ENCODE measurements around the gene RNF123. TPM values are rescaled to one million over a fixed set of nuclear protein-coding genes. Genes with fewer than 3 reads are reported as not detected.

RNF123 gene
- total RNA-seq, 1 donor, result 37.4 TPM

GRCh38 chr3:49700453-49701128 is 11.2 kb downstream of the RNF123 start:
- no peak for DNase-seq (ENCODE audit: low read depth in 2 of 3, low spot score in 2 of 3)

DNA sequence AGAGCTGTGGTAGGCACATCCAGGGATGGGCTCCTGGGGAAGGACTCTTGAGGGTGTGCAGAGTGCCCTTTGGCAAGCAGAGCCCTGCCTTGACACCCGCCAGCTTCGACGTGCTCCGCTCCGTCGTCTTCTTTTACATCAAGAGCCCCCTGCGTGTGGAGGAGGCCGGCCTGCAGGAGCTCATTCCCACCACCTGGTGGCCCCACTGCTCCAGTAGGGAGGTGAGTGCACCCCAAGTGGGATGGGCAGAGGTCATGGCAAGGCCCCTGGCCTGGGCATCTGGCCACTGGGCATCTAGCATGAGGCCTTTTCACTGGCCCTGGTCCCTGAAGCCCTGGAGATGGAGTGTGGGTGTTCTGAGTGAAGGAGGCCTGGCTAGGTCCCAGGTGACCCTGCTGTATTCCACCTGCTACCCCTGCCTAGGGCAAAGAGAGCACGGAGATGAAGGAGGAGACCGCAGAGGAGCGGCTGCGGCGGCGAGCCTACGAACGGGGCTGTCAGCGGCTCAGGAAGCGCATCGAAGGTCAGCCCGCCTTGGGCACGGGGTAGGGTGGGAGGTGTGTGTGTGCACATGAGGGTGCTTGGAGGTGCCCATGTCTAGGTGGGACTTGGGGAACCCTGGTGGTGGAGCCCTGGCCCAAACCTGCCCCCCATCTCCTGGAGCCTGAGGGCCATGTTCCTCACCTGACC is 12.2 kb downstream of the RNF123 start:
- DNase-seq (ENCODE audit: low read depth in 2 of 3, low spot score in 2 of 3), result peak in 1 of 3 donors; percentile 26

DNA sequence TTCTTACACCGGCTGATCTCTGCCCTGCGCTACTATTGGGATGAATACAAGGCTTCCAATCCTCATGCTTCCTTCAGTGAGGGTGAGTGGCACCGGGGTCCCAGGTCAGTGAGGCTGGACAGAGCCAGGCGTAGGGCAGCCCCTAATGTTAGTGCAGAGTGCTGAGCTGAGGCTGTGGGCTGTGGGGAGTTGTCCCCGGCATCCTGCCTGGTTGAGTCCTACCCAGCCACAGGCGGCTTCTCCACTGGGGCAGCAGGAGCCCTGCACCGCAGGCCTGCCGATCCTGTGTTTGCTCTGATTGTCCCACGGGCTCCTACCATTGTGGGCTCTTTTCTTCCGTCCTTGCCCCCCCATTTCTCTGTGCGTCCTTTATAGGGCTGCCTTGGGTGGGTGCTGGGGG is 13.3 kb downstream of the RNF123 start:
- DNase-seq (ENCODE audit: low read depth in 2 of 3, low spot score in 2 of 3), result no peak

DNA sequence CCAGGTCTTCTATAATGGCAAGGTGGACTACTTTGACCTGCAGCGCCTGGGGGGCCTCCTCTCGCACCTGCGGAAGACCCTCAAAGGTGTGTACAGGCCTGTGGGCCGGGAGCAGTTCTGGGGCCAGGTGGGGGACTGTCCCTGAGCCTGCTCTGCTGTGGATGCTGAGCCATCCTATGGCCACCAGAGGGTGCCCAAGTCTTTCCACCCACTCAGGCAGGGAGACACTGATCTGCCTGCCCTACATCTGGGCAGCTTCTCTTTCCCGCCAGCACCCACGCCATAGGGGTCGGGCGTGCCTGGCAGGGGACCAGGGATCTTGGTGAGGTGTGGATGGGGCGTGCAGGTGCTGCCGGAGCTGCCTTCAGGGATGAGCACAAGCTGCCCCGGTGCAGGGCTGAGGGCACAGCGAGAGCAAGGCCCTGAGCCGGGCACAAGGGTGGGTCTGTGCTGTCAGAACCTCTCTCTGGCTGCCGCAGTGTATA is 14.1 kb downstream of the RNF123 start:
- DNase-seq (ENCODE audit: low read depth in 2 of 3, low spot score in 2 of 3), result peak in 2 of 3 donors; percentile 66 to 87

- DNase-seq (ENCODE audit: low read depth in 2 of 3, low spot score in 2 of 3), result no peak
These were observed 14.6 kb downstream of the RNF123 start for GRCh38 chr3:49703956-49704355.

DNA sequence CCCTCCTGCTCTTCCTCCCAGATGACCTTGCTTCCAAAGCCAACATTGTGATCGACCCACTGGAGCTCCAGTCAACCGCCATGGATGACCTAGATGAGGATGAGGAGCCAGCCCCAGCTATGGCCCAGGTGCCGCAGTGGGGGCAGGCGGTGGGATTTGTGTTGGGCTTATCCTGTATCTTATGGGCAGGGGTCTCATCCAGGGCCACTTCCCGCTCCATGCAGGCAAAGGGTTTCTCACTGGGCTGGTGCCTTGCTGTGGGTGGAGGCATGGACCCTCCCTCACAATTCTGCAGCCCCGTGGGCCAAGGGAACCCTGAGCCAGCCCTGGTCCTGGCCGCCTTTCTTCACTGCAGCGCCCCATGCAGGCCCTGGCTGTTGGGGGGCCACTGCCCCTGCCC is 15.3 kb downstream of the RNF123 start:
- no peak for DNase-seq (ENCODE audit: low read depth in 2 of 3, low spot score in 2 of 3)

GRCh38 chr3:49705390-49705960 is 16.1 kb downstream of the RNF123 start:
- no peak for DNase-seq (ENCODE audit: low read depth in 2 of 3, low spot score in 2 of 3)

GRCh38 chr3:49706456-49707112 is 17.2 kb downstream of the RNF123 start:
- no peak for DNase-seq (ENCODE audit: low read depth in 2 of 3, low spot score in 2 of 3)

DNA sequence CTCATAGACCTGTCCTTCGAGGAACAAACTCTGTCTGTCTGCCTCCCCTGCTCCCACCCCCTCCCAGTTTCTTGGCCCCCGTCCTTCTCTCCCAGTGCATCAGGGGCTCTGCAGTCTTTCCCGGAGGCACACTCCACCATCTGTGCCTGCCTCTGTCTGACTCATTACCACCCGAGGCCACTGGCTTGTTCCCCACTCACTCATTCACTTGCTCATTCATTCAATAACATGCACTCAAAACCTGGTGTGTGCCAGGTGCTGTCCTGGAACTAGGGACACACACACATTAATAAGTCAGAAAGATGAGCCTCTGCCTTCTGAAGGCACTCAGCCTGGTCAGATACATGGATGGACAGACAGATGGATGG is 17.7 kb downstream of the RNF123 start:
- DNase-seq (ENCODE audit: low read depth in 2 of 3, low spot score in 2 of 3), result no peak

- DNase-seq (ENCODE audit: low read depth in 2 of 3, low spot score in 2 of 3), result no peak
These were observed 20.5 kb downstream of the RNF123 start for GRCh38 chr3:49709852-49710251.

- DNase-seq (ENCODE audit: low read depth in 2 of 3, low spot score in 2 of 3), result peak in 2 of 3 donors; percentile 53 to 72
These were observed 22.1 kb downstream of the RNF123 start for GRCh38 chr3:49711489-49711888.

DNA sequence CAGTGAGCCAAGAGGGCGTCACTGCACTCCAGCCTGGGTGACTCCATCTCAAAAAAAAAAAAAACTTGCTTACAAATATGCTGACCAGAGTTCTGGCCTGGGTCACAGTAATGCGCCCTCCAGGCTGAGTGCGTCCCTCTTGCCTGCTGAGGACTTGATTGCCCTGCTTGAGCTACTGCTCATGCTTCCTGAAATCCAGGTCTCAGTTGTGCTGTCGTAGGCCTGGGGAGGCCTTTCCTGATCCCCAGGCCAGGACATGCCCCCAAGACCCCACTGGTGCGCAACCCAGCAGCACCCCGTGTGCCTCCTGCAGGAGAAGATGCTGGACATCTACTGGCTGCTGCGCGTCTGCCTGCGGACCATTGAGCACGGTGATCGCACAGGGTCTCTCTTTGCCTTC is 22.8 kb downstream of the RNF123 start:
- no peak for DNase-seq (ENCODE audit: low read depth in 2 of 3, low spot score in 2 of 3)

DNA sequence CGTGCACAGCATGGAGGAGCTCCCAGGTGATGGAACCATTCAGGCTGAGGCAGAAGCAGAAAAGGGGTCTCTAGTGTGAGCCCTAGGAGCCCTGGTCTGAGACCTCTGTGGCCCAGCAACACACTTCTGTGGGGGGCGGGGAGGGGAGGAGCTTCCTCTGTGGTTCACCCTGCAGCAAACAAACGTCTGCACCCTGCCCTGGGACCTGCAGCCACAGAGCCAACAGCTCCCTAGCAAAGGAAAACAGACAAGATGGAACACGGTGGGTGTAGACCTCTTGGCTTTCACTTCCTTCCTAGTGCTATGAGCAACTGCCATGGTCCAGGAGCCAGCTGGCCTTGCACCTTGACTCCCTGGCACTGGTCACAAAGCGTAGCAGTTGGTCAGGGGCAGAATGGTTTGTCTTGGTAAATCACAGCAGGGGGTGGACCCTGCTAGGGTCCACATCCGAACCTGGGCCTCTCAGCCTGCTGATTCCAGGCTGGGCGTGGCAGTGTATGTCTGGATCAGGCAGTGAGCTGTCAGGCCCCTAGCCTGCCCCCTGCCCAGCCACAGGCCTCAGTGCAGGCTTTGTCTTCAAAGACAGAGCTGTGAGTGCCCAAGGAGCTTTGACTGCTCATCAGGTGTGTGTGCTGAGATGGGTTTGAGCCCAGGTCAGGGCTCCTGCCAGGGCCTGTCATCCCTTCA is 23.4 kb downstream of the RNF123 start:
- DNase-seq (ENCODE audit: low read depth in 2 of 3, low spot score in 2 of 3), result peak in 1 of 3 donors; percentile 19

GRCh38 chr3:49713336-49714105 is 24.2 kb downstream of the RNF123 start:
- DNase-seq (ENCODE audit: low read depth in 2 of 3, low spot score in 2 of 3), result no peak

DNA sequence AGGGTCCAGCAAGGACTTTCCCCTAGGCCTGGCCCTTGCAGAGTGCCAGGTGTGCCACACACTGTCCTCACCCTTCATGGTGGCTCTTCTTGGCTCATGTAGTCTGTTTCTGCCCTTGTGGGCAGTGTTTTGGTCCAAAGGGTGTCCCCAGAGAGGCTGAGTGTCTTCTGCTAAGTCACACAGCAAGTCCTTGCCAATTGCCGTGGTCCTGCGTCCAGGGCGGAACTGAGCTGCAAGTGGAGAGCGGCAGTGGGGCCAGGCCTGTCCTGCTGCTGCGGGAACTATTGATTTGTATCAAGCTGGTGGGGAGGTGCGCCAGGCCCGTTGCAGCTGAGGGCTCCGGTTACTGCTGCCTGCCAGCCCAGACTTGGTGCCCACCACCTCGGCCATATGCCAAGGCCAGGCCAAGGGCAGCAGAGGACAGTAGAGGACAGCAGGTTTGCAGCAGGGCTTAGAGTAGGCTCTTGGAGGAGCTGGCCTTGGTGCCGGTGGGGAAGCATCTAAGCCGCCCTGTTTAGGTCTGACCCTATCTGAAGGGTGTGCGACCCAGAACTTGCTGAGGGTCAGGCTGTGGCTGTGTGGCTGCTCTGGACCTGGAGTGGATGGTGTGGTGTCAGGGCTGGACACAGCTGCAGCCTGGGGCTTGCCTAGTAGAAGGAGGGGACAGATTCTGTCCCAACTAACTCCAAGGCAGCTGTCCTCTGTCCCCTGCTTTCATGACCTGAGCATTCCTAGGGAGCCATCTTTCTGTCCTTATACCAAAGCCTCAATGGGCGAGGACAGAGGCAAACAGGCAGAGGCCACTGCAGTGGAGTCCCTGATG is 25.6 kb downstream of the RNF123 start:
- DNase-seq (ENCODE audit: low read depth in 2 of 3, low spot score in 2 of 3), result no peak

- DNase-seq (ENCODE audit: low read depth in 2 of 3, low spot score in 2 of 3), result no peak
These were observed 26.3 kb downstream of the RNF123 start for GRCh38 chr3:49715611-49716121.

GRCh38 chr3:49716169-49716568 is 26.8 kb downstream of the RNF123 start:
- DNase-seq (ENCODE audit: low read depth in 2 of 3, low spot score in 2 of 3), result no peak

DNA sequence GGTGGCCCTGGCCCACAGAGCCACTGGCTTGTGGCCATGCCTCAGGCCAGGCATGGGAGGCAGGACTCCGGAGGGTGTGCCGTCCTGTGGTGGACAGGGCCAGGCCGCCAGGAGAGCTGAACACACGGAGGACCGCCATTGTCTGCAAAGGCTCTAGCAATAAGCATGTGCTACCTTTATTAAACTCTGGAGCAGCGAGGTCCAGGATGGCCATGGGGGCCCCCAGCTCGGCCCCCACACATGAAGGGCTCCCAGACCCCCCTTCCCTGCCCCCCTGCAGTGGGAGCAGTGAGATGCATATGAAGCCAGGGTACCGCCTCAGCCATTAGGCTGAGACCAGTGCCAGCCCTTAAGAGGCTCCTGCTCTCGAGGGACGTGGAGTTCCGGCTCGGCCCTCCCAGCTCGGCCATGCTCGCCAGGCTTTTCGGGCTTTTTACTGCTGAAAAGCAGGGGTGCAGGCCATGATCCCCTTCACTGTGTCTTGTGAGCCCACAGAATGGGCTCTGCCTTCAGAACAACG is 27.4 kb downstream of the RNF123 start:
- no peak for DNase-seq (ENCODE audit: low read depth in 2 of 3, low spot score in 2 of 3)

Data from hematopoietic multipotent progenitor cell (in vitro differentiated cells).